Measurements from ENCODE around the gene ADAMTSL1.

DNA sequence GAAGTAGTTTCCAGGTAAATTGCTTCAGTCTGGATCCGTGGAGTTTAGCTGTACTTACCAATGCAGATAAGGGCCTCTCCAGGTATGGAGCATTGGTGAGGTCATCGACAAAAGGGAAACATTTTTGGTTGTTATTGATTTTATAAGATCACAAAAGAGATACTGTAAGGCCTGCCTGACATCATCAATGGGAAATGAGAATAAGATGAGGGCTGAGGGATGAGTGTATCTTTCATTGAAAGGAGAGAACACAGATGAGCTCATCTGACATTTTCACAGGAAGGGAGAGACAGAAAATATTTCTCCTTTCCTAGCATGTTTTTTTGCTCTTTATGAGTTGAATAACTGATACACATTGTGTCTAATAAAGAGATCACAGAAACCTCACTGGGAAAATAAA is 325.5 kb downstream of the ADAMTSL1 start:
- TF ChIP-seq, protein P1, sequence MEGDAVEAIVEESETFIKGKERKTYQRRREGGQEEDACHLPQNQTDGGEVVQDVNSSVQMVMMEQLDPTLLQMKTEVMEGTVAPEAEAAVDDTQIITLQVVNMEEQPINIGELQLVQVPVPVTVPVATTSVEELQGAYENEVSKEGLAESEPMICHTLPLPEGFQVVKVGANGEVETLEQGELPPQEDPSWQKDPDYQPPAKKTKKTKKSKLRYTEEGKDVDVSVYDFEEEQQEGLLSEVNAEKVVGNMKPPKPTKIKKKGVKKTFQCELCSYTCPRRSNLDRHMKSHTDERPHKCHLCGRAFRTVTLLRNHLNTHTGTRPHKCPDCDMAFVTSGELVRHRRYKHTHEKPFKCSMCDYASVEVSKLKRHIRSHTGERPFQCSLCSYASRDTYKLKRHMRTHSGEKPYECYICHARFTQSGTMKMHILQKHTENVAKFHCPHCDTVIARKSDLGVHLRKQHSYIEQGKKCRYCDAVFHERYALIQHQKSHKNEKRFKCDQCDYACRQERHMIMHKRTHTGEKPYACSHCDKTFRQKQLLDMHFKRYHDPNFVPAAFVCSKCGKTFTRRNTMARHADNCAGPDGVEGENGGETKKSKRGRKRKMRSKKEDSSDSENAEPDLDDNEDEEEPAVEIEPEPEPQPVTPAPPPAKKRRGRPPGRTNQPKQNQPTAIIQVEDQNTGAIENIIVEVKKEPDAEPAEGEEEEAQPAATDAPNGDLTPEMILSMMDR (IDR thresholded peaks at IDR 0.05): no peak
- TF ChIP-seq POLR2AphosphoS5 (IDR thresholded peaks at IDR 0.05) (no peak), POLR2A (IDR thresholded peaks at IDR 0.05) (no peak)
